Measurements from ENCODE around the gene TRAM2. TPM values are rescaled to one million over a fixed set of nuclear protein-coding genes. Genes with fewer than 3 reads are reported as not detected.

TRAM2 gene
- total and polyA plus RNA-seq, 7 donors = 2.1 to 5.7 (median 4.3) TPM

GRCh38 chr6:52587001-52587400 lies 10.1 kb upstream of the TRAM2 start:
- Histone ChIP-seq H3K27me3 (ENCODE audit: insufficient read depth in 3 of 3, low read length in 2 of 3) (no peaks in the 10 kb centered on the region), H3K4me1 (no peaks in the 10 kb centered on the region), H3K9me3 (no peaks in the 10 kb centered on the region), H3K27ac (no peak overlapping the region), H3K36me3 (ENCODE audit: insufficient read depth in 1 of 2, low read depth in 1 of 2) (peaks cover 0 to 6% of the 10 kb centered on the region in 2 donors), H3K4me3 (no peak overlapping the region)
- WGBS, 3 donors = 89 to 94% (median 92%) methylated on average over 3 of the region's 3 CpGs
- ATAC-seq = no peak
- TF ChIP-seq CTCF (IDR thresholded peaks at IDR 0.05) = no peak
- DNase-seq = no peak
- intact Hi-C loops (cut with DNase I) = no loop called here

GRCh38 chr6:52584203-52584602 lies 7.3 kb upstream of the TRAM2 start:
- Histone ChIP-seq H3K27ac (no peak overlapping the region), H3K36me3 (ENCODE audit: insufficient read depth in 1 of 2, low read depth in 1 of 2) (peaks cover 0 to 17% of the 10 kb centered on the region in 2 donors), H3K27me3 (ENCODE audit: insufficient read depth in 3 of 3, low read length in 2 of 3) (no peaks in the 10 kb centered on the region), H3K4me3 (no peak overlapping the region), H3K4me1 (no peaks in the 10 kb centered on the region), H3K9me3 (no peaks in the 10 kb centered on the region)
- ATAC-seq (no peak), DNase-seq (no peak)
- intact Hi-C loops (cut with DNase I) = no loop called here
- TF ChIP-seq CTCF (IDR thresholded peaks at IDR 0.05) = no peak
- WGBS, 3 donors = 89 to 94% (median 91%) methylated on average over 3 of the region's 3 CpGs

GRCh38 chr6:52582996-52583395 lies 6.1 kb upstream of the TRAM2 start:
- no peak for DNase-seq
- intact Hi-C loops (cut with DNase I) = no loop called here
- TF ChIP-seq CTCF (IDR thresholded peaks at IDR 0.05) = no peak

GRCh38 chr6:52582446-52582845 lies 5.6 kb upstream of the TRAM2 start:
- no peak for TF ChIP-seq CTCF (IDR thresholded peaks at IDR 0.05)
- ATAC-seq (no peak), DNase-seq (no peak)
- Histone ChIP-seq H3K9me3 (no peaks in the 10 kb centered on the region), H3K4me1 (no peaks in the 10 kb centered on the region), H3K4me3 (no peak overlapping the region), H3K36me3 (ENCODE audit: insufficient read depth in 1 of 2, low read depth in 1 of 2) (peaks cover 0 to 17% of the 10 kb centered on the region in 2 donors), H3K27me3 (ENCODE audit: insufficient read depth in 3 of 3, low read length in 2 of 3) (no peaks in the 10 kb centered on the region), H3K27ac (no peak overlapping the region)
- WGBS, 3 donors = 91 to 96% (median 94%) methylated on average over 3 of the region's 3 CpGs
- intact Hi-C loops (cut with DNase I) = no loop called here

More at GRCh38 chr6:52582996-52583395, 6.1 kb upstream of the TRAM2 start:
- no peak for ATAC-seq
- no peaks in the 10 kb centered on the region for H3K9me3 ChIP-seq
- H3K36me3 ChIP-seq (ENCODE audit: insufficient read depth in 1 of 2, low read depth in 1 of 2) = peaks cover 0 to 17% of the 10 kb centered on the region in 2 donors
- no peak overlapping the region for H3K4me3 ChIP-seq
- no peaks in the 10 kb centered on the region for H3K27me3 ChIP-seq (ENCODE audit: insufficient read depth in 3 of 3, low read length in 2 of 3)
- WGBS, 3 donors = 93 to 97% (median 95%) methylated on average over 6 of the region's 6 CpGs
- no peak overlapping the region for H3K27ac ChIP-seq
- H3K4me1 ChIP-seq = no peaks in the 10 kb centered on the region

- H3K9me3 ChIP-seq = no peaks in the 10 kb centered on the region
- ATAC-seq (no peak), DNase-seq (no peak)
- H3K27ac ChIP-seq = no peak overlapping the region
- H3K4me1 ChIP-seq = peaks cover 6% of the 10 kb centered on the region
- no peak for TF ChIP-seq CTCF (IDR thresholded peaks at IDR 0.05)
- intact Hi-C loops (cut with DNase I) = no loop called here
- no peaks in the 10 kb centered on the region for H3K27me3 ChIP-seq (ENCODE audit: insufficient read depth in 3 of 3, low read length in 2 of 3)
- H3K36me3 ChIP-seq (ENCODE audit: insufficient read depth in 1 of 2, low read depth in 1 of 2) = peaks cover 0 to 17% of the 10 kb centered on the region in 2 donors
- 94 to 95% (median 94%) methylated on average over 7 of the region's 7 CpGs for WGBS, 3 donors
- no peak overlapping the region for H3K4me3 ChIP-seq
Observed at GRCh38 chr6:52580905-52581304, 4.0 kb upstream of the TRAM2 start.
